ENCODE data around the gene PPP2R5D. TPM values are rescaled to one million over a fixed set of nuclear protein-coding genes. Genes with fewer than 3 reads are reported as not detected.
A peak's percentile ranks its signal among the peaks of the same experiment; 100 is the strongest.

Gene PPP2R5D
- total RNA-seq, 3 donors from 2014 or later (not counting 1 experiment from before 2014, with no cell fraction given) = 30.5 to 49.1 (median 40.1) TPM

- Histone ChIP-seq H3K36me3 (ENCODE audit: control insufficient read depth, insufficient read depth, low read length) (peaks cover 26% of the 10 kb centered on the region), H3K4me3 (ENCODE audit: low read length) (no peak overlapping the region), H3K9me3 (ENCODE audit: control insufficient read depth, insufficient read depth, low read length) (no peaks in the 10 kb centered on the region), H3K27ac (ENCODE audit: low read length) (no peak overlapping the region), H3K4me1 (ENCODE audit: control insufficient read depth, insufficient read depth, low read length) (peaks cover 15% of the 10 kb centered on the region), H3K27me3 (ENCODE audit: control insufficient read depth, insufficient read depth, low read length) (peaks cover 9% of the 10 kb centered on the region)
- DNase-seq (peak in 1 of 2 donors; percentile 56), ATAC-seq (peak in 1 of 3 donors; percentile 39)
- Mint-ChIP-seq H3K4me3 (no peak overlapping the region), H3K27ac (no peak overlapping the region), H3K4me1 (peaks cover 12 to 13% of the 10 kb centered on the region in 2 donors), H3K9me3 (no peaks in the 10 kb centered on the region), H3K27me3 (ENCODE audit: low read depth in 2 of 2) (peaks cover 0 to 17% of the 10 kb centered on the region in 2 donors), H3K36me3 (no peaks in the 10 kb centered on the region)
- intact Hi-C loops (cut with micrococcal nuclease) = no loop called here
- WGBS (ENCODE audit: insufficient coverage) = 95% methylated on average over 9 of the region's 9 CpGs
- TF ChIP-seq, protein P1, sequence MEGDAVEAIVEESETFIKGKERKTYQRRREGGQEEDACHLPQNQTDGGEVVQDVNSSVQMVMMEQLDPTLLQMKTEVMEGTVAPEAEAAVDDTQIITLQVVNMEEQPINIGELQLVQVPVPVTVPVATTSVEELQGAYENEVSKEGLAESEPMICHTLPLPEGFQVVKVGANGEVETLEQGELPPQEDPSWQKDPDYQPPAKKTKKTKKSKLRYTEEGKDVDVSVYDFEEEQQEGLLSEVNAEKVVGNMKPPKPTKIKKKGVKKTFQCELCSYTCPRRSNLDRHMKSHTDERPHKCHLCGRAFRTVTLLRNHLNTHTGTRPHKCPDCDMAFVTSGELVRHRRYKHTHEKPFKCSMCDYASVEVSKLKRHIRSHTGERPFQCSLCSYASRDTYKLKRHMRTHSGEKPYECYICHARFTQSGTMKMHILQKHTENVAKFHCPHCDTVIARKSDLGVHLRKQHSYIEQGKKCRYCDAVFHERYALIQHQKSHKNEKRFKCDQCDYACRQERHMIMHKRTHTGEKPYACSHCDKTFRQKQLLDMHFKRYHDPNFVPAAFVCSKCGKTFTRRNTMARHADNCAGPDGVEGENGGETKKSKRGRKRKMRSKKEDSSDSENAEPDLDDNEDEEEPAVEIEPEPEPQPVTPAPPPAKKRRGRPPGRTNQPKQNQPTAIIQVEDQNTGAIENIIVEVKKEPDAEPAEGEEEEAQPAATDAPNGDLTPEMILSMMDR (IDR thresholded peaks at IDR 0.05) = no peak
These were observed 20.3 kb upstream of the PPP2R5D start for GRCh38 chr6:42963855-42964605.

DNA sequence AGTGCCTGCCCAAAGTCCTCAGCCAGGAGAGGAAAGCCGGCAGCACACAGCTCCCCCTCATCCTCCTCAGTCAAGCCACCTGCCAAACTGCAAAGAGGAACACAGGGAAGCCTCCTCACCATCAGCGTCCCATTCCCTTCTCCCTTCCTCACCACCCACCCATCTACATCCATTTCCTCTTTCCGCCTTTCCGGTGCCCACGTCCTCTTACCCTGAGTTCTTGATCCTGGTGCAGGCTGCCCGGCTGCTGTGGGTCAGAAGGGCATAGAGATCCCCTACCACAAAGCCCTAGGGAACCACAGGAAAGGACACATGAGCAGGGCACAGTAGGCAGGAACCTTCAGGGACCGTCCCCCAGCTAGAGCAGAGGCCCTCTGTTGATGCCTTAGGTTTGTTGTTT, 17.8 kb upstream of the PPP2R5D start:
- H3K4me3 Mint-ChIP-seq = no peak overlapping the region
- H3K9me3 Mint-ChIP-seq = no peaks in the 10 kb centered on the region
- Histone ChIP-seq H3K9me3 (ENCODE audit: control insufficient read depth, insufficient read depth, low read length) (no peaks in the 10 kb centered on the region), H3K4me1 (ENCODE audit: control insufficient read depth, insufficient read depth, low read length) (no peaks in the 10 kb centered on the region), H3K4me3 (ENCODE audit: low read length) (no peak overlapping the region), H3K36me3 (ENCODE audit: control insufficient read depth, insufficient read depth, low read length) (peaks cover 33% of the 10 kb centered on the region), H3K27me3 (ENCODE audit: control insufficient read depth, insufficient read depth, low read length) (no peaks in the 10 kb centered on the region), H3K27ac (ENCODE audit: low read length) (no peak overlapping the region)
- DNase-seq = no peak
- intact Hi-C loops (cut with micrococcal nuclease) = no loop called here
- TF ChIP-seq, protein P1 (IDR thresholded peaks at IDR 0.05) = no peak
- peaks cover 0 to 4% of the 10 kb centered on the region in 2 donors for H3K4me1 Mint-ChIP-seq
- peaks cover 0 to 9% of the 10 kb centered on the region in 2 donors for H3K27me3 Mint-ChIP-seq (ENCODE audit: low read depth in 2 of 2)
- no peak for ATAC-seq
- H3K36me3 Mint-ChIP-seq = no peaks in the 10 kb centered on the region
- 92% methylated on average over 6 of the region's 7 CpGs for WGBS (ENCODE audit: insufficient coverage)
- H3K27ac Mint-ChIP-seq = no peak overlapping the region

- Mint-ChIP-seq H3K27me3 (ENCODE audit: low read depth in 2 of 2) (peaks cover 0 to 4% of the 10 kb centered on the region in 2 donors), H3K4me3 (no peak overlapping the region), H3K9me3 (no peaks in the 10 kb centered on the region), H3K36me3 (no peaks in the 10 kb centered on the region), H3K27ac (no peak overlapping the region), H3K4me1 (peaks cover 0 to 4% of the 10 kb centered on the region in 2 donors)
- intact Hi-C loops (cut with micrococcal nuclease) = no loop called here
- no peaks in the 10 kb centered on the region for H3K27me3 ChIP-seq (ENCODE audit: control insufficient read depth, insufficient read depth, low read length)
- 93% methylated on average over 11 of the region's 11 CpGs for WGBS (ENCODE audit: insufficient coverage)
- no peaks in the 10 kb centered on the region for H3K9me3 ChIP-seq (ENCODE audit: control insufficient read depth, insufficient read depth, low read length)
- TF ChIP-seq, protein P1 (IDR thresholded peaks at IDR 0.05) = no peak
- H3K4me3 ChIP-seq (ENCODE audit: low read length) = no peak overlapping the region
- H3K4me1 ChIP-seq (ENCODE audit: control insufficient read depth, insufficient read depth, low read length) = no peaks in the 10 kb centered on the region
- H3K36me3 ChIP-seq (ENCODE audit: control insufficient read depth, insufficient read depth, low read length) = peaks cover 33% of the 10 kb centered on the region
- DNase-seq (no peak), ATAC-seq (no peak)
- no peak overlapping the region for H3K27ac ChIP-seq (ENCODE audit: low read length)
These were observed 17.1 kb upstream of the PPP2R5D start for GRCh38 chr6:42967228-42967627.
